ENCODE measurements around the gene CES5A. TPM values are rescaled to one million over a fixed set of nuclear protein-coding genes. Genes with fewer than 3 reads are reported as not detected.

CES5A gene
- total and polyA plus RNA-seq, 2 of the 8 experiments (the other 6 are each of a cell fraction or from before 2014, with no cell fraction given) = not detected

- Histone ChIP-seq H3K23me2 (ENCODE audit: low read depth, low read length) (no peaks in the 10 kb centered on the region), H3K23ac (ENCODE audit: insufficient read length) (no peak overlapping the region), H2BK12ac (ENCODE audit: low read depth, low read length) (no peak overlapping the region), H2BK120ac (replicated peaks; ENCODE audit: low read depth, low read length) (no peak overlapping the region), H3K27ac (ENCODE audit: low read depth, low read length) (no peak overlapping the region), H2AK5ac (ENCODE audit: low read depth, low read length) (no peak overlapping the region), H2BK5ac (ENCODE audit: low read depth, low read length) (no peak overlapping the region), H4K20me1 (replicated peaks in 1 of 2; ENCODE audit: control insufficient read depth in 1 of 2, insufficient read depth in 2 of 2, low read length in 2 of 2) (no peaks in the 10 kb centered on the region), H3K14ac (ENCODE audit: insufficient read length) (no peak overlapping the region), H3K56ac (replicated peaks; ENCODE audit: insufficient read length, low read depth, low read length) (no peak overlapping the region), H3K36me3 (ENCODE audit: control insufficient read depth in 2 of 4, insufficient read depth in 4 of 4, low read length in 3 of 4) (no peaks in the 10 kb centered on the region), H3K4me2 (ENCODE audit: insufficient read depth in 1 of 2, low read depth in 2 of 2, low read length in 2 of 2) (no peak overlapping the region), H4K5ac (ENCODE audit: insufficient read length, low read depth, low read length) (no peak overlapping the region), H4K91ac (replicated peaks; ENCODE audit: insufficient read length, low read length) (no peak overlapping the region), H2BK15ac (ENCODE audit: low read length) (no peak overlapping the region), H3K18ac (ENCODE audit: extremely low read depth, low read length) (no peak overlapping the region), H2AFZ (ENCODE audit: low read length) (no peak overlapping the region), H3K79me2 (ENCODE audit: control insufficient read depth in 1 of 2, insufficient read depth in 2 of 2, low read length in 2 of 2) (no peaks in the 10 kb centered on the region), H3K79me1 (ENCODE audit: low read depth, low read length) (no peaks in the 10 kb centered on the region), H3K27me3 (replicated peaks in 1 of 4; ENCODE audit: control insufficient read depth in 3 of 4, extremely low read depth in 1 of 4, insufficient read depth in 3 of 4, low read length in 3 of 4) (no peaks in the 10 kb centered on the region), H3K4ac (replicated peaks; ENCODE audit: insufficient read length, low read depth, low read length) (no peak overlapping the region), H3K9me3 (ENCODE audit: insufficient read depth in 2 of 2, low read depth in 1 of 2, low read length in 1 of 2) (no peaks in the 10 kb centered on the region), H3K4me1 (replicated peaks in 1 of 4; ENCODE audit: control insufficient read depth in 3 of 4, insufficient read depth in 4 of 4, low read length in 3 of 4) (no peaks in the 10 kb centered on the region), H2BK20ac (ENCODE audit: low read length) (no peak overlapping the region), H3K4me3 (ENCODE audit: extremely low read depth in 1 of 4, insufficient read depth in 2 of 4, low read depth in 3 of 4, low read length in 4 of 4) (no peak overlapping the region), H3K9ac (replicated peaks in 1 of 4; ENCODE audit: extremely low read depth in 1 of 4, low read depth in 3 of 4, low read length in 3 of 4) (no peak overlapping the region), H4K8ac (ENCODE audit: extremely low read depth, insufficient read depth, low read length) (no peak overlapping the region)
- no peak for DNase-seq (ENCODE audit: low read depth in 1 of 2, low spot score in 2 of 2)
- 95% methylated on average over 3 of the region's 3 CpGs; no CpG with 5 or more reads in 1 of the 2 experiments for WGBS, 2 experiments (ENCODE audit: extremely low coverage in 1 of 2, insufficient coverage in 1 of 2, insufficient read length in 1 of 2, insufficient replicate concordance in 2 of 2, low coverage in 1 of 2, low lambda C conversion rate in 2 of 2, missing lambda C conversion rate in 1 of 2)
- POLR2A ChIA-PET (ENCODE audit: partially characterized antibody) = no interaction called here
- FAIRE-seq = no peak
- CTCF ChIA-PET (ENCODE audit: partially characterized antibody) = no interaction called here
- no peak for TF ChIP-seq SP4 (IDR thresholded peaks at IDR 0.05; ENCODE audit: low read length)
- no peak for TF ChIP-seq SP2 (IDR thresholded peaks at IDR 0.05; ENCODE audit: low read length)
- no peak for TF ChIP-seq GTF2F1 (IDR thresholded peaks at IDR 0.05; ENCODE audit: borderline replicate concordance, low read depth, low read length)
- no peak for TF ChIP-seq SIX5 (IDR thresholded peaks at IDR 0.05; ENCODE audit: low read depth, low read length)
These were observed 18.2 kb downstream of the CES5A start for GRCh38 chr16:55856950-55857349.

Measured in H1 (cell line).